Adipose tissue (tissue), 3 donors: ENCODE measurements around the gene TECPR1. TPM values are rescaled to one million over a fixed set of nuclear protein-coding genes. Genes with fewer than 3 reads are reported as not detected.

Experiments
- H3K27ac ChIP-seq: one replicate; pipeline ENCODE4 v1.5.1; 2013; ENCODE audit warnings: low read depth, low read length
- WGBS, 3 donors: extraction: QIAGEN DNeasy Blood & Tissue Kit; methylation state at CpG; one replicate each; pipeline ENCODE4 v1.1.7; 2013; 5-methylcytosine and 5-hydroxymethylcytosine counted together
- polyA plus RNA-seq, 3 donors: library from polyadenylated mRNA; stranded (reverse); fragments of 200-250 nt; gene quantifications; one replicate each; pipeline ENCODE4 v1.2.3, GENCODE V29; 2013
- donor health status: healthy with polysubstance abuse.
- donor health status: Bipolar disorder and iron deficiency.
- donor health status: healthy.

The TECPR1 gene
- polyA plus RNA-seq, 3 donors: 15.2 to 21.7 (median 19.0) TPM

DNA sequence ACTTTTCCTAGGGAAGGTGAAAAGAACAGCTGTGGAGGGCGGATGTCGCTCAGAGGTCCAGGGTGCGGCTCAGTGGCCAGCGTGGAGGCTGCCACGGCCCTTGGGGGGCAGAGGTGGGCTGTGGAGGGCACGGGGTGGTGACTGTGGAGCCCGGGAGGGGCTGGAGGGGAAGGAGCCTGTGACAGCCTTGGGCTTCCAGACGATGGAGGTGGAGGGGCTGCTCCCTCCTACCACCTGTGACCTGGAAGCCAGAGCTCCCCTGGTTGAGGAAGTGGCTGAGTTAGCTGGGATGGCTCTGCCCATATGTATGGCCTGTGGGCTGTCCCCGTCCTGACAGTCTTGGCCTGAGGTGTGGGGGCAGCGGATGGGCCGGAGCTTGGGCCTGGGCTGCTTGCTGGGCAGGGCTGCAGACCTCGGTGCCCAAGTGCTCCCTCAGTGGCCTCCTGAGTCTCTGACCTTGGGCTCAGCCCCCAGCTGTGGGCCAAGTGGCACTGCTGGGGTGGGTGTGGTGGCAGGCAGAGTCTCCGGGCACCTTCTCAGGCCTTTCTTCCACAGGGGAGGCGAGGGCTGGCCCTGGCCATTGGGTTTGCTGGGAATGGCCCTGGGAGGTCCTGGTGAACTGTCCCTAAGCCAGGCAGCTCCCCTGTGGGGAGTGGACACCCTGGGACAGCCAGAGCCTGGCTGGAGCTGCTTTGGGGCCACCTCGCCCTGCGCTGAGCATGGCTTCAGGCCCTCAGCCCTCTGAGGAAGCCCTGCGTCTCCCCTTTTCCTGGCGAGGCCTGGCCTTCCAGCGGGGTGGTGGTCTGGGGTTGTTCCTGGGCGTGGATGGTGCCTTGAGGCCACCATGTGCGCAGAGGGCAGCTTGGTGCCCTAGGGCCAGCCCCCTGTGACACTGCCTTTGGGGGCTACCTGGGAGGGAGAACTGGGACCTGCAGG, 33.4 kb upstream of the TECPR1 start:
- H3K27ac ChIP-seq: no peak overlapping the region
- 58 to 70% (median 69%) methylated on average over 21 of the region's 21 CpGs for WGBS, 3 donors

DNA sequence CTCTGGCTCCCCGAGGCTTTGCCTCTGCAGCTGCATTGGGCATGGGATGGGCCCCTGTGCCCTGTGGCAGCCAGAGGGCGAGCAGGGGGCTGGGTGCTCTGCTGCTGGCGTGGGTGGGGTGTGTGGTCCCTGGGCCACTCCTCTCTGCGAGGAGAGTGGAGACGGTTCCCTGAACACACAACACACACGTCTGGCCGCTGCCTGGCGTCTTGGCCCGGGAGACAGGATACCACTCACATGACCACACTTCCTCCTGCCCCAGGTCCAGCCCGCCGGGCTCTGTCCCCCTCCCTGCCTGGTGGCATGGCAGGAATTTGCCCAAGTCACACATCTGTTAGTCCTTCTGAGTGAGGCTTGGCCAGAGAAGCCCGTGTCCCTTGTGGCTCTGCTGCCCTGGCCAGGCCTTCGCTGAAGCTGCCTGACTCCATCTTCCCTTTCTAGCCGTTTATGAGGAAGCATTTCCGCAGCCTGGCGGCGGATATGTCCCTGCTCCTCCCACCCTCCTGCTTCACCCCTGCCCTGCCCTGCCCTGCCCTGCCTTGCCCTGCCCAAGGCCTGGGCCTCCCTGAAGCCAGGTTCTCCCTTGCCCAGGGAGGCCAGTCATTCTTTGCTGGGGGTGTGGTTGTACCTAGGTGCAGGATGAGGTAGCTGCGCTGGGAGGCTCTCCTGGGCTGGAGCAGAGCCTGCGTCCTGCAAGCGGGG, 32.5 kb upstream of the TECPR1 start:
- 14 to 21% (median 16%) methylated on average over 18 to 20 of the region's 20 CpGs for WGBS, 3 donors

DNA sequence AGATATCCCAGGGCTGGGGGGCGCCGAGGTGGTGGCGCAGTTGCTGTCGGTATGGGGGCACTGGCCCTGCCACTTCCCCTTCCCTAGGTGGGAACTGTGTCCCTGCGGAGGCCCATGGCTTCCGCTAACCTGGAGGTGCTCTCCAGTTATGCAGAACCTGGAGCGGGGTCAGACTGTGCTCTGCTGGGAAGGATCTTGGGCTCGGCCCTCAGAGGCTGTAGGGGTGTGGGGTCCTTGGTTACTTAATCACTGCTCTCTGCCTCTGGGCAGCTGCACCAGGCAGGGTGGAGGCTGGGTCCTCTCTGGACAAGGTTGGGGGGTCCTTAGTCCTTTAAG, 31.8 kb upstream of the TECPR1 start:
- 35 to 51% (median 42%) methylated on average over 6 to 8 of the region's 8 CpGs for WGBS, 3 donors
- H3K27ac ChIP-seq: no peak overlapping the region

More for the DNA sequence above, 32.5 kb upstream of the TECPR1 start:
- no peak overlapping the region for H3K27ac ChIP-seq

DNA sequence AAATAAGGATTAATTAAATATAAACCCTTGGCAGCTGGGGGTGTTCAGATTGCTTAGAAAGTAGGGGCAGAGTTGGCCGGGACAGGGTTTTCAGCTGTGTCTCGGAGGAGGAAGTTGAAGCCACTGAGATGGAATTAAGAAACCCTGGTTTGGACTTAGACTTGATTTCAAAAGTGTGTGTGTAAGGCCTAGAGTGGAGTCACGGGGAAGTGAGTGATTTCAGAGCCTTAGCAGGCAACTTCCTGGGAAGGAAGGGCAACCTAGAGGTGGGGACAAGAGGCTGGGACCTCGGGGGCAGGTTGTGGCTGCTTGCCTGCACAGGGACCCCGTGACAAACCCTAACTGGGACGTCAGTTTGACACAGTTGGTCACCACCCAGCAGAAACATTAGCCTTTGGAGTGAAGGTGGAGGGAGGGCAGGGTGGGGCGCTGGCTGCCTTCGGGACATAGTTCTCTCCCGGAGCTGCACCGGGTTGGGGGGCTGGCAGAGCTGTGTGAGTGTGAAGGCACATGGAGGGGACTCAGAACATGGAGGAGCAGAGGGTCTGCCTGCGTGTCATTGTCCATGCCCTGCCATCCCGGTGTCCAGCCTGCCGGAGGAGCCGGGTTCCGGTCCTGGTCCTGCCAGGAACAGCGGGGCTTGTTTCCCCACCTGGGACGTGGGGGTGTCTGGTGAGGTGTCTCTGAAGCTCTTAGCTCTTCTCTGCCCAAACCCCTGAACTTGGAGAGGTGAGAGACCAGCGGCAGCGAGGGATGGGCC, 31.3 kb upstream of the TECPR1 start:
- H3K27ac ChIP-seq: no peak overlapping the region
- 24 to 43% (median 41%) methylated on average over 18 to 19 of the region's 19 CpGs for WGBS, 3 donors

DNA sequence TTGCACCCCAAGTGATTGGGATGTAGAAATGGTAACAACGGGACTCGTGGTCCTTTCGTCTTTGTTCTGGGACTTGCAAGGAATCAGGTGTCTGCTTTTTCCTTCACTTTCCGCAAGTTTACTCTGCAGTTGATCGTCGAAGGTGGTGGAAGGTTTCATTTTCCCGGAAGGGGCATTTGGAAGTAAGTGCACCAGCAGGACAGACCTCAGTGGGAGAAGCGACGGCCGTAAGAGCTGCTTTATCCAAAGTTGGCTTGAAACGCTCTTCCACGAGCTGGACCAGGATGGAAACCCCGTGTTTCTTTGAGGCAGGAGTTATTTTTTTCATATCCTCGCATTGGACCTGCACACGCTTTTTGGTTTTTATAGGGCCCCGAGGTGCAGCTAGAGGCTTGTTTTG, 30.7 kb upstream of the TECPR1 start:
- WGBS, 3 donors: 23 to 28% (median 27%) methylated on average over 16 of the region's 16 CpGs

DNA sequence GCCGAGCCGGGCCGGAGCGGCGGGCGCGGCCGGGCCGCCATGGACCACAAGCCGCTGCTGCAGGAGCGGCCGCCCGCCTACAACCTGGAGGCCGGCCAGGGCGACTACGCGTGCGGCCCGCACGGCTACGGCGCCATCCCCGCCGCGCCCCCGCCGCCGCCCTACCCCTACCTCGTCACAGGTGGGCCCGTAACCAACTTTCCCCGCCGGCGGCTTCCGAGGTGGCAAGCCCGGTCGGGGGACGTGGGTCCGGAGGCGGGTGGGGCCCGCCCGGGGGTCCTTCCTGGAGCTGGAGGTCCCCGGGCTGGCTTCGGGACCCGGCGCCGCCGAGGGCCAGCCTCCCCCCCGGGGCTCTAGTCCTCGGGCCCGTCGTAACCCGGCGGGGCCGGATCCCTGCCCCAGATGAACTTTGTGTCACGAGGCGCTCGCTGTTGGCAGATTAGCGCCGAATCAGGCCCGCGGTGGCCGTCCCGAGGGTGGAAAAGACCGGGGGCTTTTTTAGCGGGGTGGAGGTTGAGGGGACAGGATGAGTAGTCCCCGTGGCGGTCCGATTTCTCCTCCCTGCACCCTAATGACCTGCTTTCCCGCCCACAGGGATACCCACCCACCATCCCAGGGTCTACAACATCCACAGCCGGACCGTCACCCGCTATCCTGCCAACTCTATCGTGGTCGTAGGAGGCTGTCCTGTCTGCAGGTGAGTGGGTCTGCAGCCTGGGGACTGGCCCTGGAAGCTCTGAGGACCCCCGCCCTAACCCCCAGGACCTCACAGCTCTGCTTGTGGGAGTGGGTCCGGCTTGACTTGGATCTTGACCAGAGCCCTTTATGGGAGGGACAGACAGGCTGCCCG, 29.9 kb upstream of the TECPR1 start:
- H3K27ac ChIP-seq: peak overlapping the region; percentile 60
- 1 to 3% (median 2%) methylated on average over 44 to 77 of the region's 77 CpGs for WGBS, 3 donors

More for the DNA sequence above, 30.7 kb upstream of the TECPR1 start:
- peak overlapping the region; percentile 0 for H3K27ac ChIP-seq

DNA sequence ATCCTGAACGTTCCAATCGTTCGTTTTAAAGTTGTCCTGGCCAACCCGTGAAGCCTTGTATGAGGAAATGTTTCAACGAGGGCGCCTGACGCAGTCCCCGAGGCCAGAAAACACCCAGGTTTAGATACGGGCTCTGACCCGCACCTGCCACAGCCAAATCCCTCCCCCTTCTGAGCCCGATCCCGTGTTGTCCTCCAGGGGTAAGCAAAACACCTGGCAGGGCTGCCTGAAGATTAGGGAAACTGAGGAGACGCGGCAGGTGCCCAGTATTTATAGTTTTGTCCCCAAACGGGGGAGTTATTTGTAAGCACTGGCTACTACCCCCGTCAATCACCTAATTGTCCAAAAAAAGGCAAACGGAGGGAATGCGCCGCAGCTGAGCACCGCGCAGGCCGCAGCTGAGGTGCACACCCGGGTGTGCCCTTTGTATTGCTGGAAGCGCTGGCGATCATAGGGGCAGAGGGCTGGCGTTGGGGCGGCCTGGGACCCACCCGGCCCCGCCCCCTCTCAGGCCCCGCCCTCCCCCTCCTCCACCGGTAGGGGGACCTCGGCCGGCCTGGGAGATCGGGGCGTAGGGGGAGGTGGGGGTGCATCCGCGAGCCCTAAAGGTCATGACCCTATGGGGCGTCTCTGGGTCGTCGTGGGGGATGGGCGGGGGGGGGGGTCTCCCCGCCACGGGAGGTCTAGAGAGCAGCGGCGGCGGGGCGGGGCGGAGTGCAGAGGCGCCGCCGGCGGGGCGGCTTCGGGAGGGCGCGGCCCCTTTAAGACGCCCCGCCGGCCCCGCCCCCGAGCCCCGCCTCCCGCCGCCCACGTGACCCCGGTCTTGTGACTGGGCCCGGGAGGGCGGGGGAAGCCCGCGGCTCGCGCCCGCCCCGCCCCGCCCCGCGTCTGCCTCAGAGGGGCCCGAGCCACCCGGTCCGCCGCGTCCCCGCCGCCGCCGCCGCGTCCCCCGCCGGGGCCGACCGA, 29.0 kb upstream of the TECPR1 start, which contains the start of gene BRI3:
Gene BRI3 (plus strand): TSS at position 896 of the 966 bp plus-strand sequence. CDS start 110 bp downstream, outside the sequence.
- 0 to 1% (median 1%) methylated on average over 32 to 81 of the region's 92 CpGs for WGBS, 3 donors
- H3K27ac ChIP-seq: peak within 1 kb of the TSS; percentile 60

DNA sequence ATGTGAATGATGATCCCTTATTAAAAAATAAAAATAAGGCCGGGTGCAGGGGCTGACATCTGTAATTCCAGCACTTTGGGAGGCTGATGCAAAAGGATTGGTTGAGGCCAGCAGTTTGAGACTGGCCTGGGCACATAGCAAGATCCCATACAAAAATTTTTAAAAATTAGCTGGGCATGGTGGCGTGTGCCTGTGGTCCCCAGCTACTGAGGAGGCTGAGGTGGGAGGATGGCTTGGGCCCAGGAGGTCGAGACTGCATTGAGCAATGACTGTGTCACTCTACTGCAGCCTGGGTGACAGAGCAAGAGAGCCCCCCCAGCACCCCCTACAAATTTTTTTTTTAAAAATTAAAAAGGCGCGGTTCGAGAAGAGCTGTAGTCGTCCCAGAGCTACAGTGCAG, 28.3 kb upstream of the TECPR1 start:
- WGBS, 3 donors: 28 to 51% (median 49%) methylated on average over 7 of the region's 7 CpGs
- H3K27ac ChIP-seq: no peak overlapping the region

DNA sequence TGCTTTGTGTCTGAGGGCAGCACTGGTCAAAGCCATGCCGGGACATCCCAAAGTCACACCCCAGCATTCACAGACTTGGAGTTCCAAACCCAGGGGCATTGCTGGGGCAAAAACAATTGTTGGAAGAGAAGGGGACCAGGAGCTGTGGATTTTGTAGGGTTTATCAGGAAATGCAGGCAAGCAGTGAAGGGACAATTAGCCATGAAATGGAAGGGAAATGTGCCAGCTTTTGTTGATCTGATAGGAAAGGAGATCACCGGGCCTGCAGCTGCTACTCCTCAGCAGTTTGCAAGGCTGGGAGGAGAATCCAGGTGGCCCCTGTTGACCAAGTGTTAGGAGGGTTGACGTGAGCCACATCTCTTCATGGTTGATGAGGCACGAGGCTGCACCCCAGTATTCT, 26.9 kb upstream of the TECPR1 start:
- H3K27ac ChIP-seq: no peak overlapping the region

DNA sequence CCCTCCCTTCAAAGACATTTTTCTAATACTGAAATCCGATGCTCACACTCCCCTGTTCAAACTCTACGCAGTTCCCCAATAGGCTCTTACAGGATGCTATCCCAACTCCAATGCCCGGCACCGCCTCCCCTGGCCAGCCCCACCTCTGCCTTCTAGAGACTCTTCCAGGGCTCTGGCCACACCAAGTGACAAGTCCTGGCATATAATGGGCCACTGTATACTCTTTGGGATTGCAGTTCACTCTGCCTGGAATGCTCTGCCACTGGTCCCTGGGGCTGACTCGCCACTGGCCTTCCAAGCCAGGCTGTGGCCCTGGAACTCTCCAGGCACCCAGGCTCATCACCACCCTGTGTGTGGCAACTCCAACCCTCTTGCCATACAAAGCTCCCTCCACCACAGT, 26.4 kb upstream of the TECPR1 start:
- WGBS, 3 donors: 86 to 95% (median 90%) methylated on average over 5 of the region's 5 CpGs
- no peak overlapping the region for H3K27ac ChIP-seq

More for the DNA sequence above, 26.9 kb upstream of the TECPR1 start:
- 54 to 77% (median 71%) methylated on average over 4 of the region's 4 CpGs for WGBS, 3 donors

DNA sequence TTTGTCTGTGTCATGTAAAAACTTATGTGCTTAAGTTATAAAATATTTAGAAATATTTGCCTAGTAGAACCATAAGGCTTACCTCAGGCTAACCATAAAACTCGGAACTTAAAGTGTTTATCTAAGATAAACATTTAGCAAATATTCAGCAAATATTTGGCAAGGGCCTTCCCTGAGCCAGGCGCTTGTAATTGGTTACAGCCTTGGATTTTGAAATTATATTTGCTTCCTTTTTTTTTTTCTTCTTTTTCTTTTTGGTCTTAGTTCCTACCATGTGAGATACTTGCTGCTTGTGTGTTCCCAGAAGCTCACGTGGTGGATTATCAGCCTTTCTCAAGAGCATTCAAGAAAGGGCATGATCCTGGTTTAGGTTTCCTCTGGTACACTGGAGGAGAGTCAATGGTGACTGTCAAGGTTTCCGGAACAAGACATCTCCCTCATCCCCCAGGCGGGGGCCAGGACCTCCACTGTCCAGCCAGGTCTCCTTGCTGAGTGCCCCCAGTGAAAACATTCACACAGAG, 24.3 kb upstream of the TECPR1 start:
- H3K27ac ChIP-seq: no peak overlapping the region
- 24 to 49% (median 47%) methylated on average over 5 of the region's 5 CpGs for WGBS, 3 donors

DNA sequence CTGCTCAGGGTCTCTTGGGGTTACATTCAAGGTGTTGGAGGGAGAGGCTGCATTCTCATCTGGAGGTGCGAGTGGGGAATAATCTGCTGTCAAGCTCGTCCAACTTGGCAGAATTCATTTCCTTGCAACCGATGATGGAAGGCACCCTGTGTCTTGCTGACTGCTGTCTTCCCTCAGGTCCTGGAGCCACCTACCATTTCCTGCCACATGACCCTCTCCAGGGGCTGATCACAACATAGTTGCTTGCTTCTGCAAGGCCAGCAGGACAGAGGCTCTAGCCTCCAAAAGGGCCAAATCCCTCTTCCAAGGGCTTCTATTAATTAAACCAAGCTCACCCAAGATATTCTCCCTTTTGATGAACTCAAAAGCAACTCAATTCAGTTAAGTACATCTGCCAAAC, 15.3 kb upstream of the TECPR1 start:
- no peak overlapping the region for H3K27ac ChIP-seq
- 88 to 90% (median 90%) methylated on average over 3 of the region's 3 CpGs for WGBS, 3 donors

DNA sequence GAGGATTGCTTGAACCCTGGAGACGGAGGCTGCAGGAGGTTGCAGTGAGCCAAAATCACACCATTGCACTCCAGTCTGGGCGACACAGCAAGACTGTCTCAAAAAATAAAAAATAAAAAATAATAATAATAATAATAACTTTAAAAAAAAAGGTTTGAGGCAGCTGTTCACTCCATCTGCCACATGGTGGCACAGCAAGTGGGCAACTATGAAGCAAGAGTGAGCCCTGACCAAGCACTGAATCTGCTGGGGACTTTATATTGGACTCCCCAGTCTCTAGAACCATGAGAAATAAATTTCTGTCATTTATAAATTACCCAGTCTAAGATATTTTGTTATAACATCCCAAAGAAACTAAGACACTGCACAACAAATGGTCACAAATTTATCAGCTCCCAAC, 14.8 kb upstream of the TECPR1 start:
- no peak overlapping the region for H3K27ac ChIP-seq
- WGBS, 3 donors: 59 to 93% (median 89%) methylated on average over 2 of the region's 2 CpGs

DNA sequence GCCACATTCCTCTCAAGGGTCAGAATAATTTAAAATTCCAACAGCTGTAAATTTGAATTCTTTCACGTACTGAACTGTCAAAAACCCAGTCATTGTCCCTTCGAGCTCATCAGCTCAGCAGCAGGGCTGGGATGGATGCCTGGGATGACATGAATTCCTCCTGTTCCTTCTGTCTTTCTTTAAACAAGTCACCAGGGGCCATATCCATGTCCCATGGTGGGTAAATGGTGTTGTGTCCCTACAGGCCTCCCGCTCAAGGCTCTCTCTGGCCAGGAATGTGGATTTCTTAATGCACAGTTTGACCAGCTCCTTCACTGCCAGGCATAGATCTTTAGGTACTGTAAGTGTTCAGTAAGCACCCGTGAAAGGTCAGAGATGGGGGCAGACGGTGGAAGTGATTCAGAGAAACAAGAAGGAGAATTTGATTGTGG, 13.8 kb upstream of the TECPR1 start:
- WGBS, 3 donors: 86 to 93% (median 89%) methylated on average over 5 of the region's 5 CpGs

DNA sequence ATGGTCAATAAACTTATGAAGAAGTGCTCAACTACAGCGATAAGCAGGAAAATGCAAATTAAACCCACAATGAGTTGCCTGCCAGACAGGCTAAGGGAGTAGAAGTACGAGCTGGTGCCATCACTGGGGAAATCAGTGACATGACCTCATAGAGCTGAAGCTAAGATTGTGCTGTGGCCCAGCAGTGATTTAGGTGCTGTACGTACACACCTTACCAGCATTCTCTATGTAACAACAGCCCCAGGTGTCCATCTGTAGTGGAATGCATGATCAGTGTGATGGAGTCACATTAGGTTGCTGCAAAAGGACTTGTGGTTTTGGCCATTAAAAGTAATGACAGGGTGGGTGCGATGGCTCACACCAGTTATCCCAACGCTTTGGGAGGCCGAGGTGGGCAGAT, 5.7 kb upstream of the TECPR1 start:
- no peak overlapping the region for H3K27ac ChIP-seq
- WGBS, 3 donors: 87 to 96% (median 95%) methylated on average over 6 of the region's 6 CpGs

More for the DNA sequence above, 13.8 kb upstream of the TECPR1 start:
- H3K27ac ChIP-seq: no peak overlapping the region

DNA sequence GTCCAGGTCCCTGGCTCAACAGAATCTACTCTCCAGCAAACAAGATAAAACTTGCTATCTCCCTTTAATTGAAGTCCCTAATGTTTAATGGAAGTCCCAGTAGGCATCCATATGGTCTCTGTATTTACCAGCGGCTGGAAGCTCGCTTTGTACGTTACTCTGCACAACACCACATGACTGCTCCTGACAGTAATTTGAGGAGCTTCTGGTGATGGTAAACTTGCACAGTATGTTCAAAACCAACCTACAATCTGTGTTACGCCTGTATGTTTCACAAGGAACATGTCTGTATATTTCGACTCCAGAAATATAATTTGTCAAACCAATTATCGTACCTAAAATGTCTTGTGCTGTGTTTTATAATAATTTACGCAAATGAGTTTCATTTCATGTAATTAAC, 4.4 kb upstream of the TECPR1 start:
- 91 to 96% (median 94%) methylated on average over 7 of the region's 7 CpGs for WGBS, 3 donors
- no peak overlapping the region for H3K27ac ChIP-seq
